Measurements from ENCODE around the gene PRPF40A.

PRPF40A gene

DNA sequence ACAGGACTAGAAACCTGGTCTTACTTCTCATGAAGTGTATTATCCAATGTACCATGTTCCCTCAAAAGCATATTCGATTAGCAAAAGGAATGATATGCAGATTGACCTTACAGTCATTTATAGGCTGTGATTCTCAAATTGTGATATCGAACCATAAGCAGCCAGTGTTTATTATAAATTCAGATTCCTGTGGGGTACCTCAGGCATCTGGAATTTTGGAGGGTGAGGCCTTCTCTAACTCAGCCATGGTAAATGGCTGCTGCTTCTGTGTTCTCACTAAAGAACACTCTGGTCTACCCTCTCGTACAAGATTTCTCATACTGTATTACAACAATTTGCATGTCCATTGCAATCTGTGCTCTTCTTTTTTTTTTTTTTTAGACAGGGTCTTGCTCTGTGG lies 84.5 kb downstream of the PRPF40A start:
- peaks cover 68% of the 10 kb centered on the region for H3K36me3 ChIP-seq (ENCODE audit: control insufficient read depth, insufficient read depth, low read length)
- H3K9ac ChIP-seq (ENCODE audit: low read depth, low read length): no peak overlapping the region
- no peaks in the 10 kb centered on the region for H3K9me3 ChIP-seq (ENCODE audit: control insufficient read depth, insufficient read depth, low read length)
- H3K4me3 ChIP-seq (ENCODE audit: low read depth, low read length): no peak overlapping the region
- H3K4me1 ChIP-seq (ENCODE audit: control insufficient read depth, insufficient read depth, low read length): no peaks in the 10 kb centered on the region
- no peaks in the 10 kb centered on the region for H3K27me3 ChIP-seq (ENCODE audit: control insufficient read depth, insufficient read depth, low read length)
- no peak overlapping the region for H3K27ac ChIP-seq (ENCODE audit: low read depth, low read length)

DNA sequence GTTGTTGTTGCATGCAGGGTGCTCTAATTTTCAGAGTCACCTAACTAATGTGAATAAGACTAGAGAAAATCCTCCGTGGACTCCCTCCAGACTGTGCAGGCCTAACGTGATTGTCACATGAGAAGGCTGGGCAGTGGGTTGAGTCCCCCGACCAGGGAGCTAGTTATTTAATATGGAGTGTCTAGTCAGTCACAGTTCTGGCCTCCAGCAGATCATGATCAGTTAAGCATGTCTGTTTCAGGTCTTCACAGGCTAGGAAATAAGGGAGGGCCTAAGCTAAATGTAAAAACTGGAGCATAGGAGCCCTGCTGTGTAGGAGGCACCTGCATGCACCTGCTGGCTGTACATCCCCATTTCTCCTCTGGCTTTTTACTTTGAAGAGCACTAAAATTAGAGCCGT lies 86.8 kb downstream of the PRPF40A start:
- Histone ChIP-seq H3K4me3 (ENCODE audit: low read depth, low read length) (no peak overlapping the region), H3K4me1 (ENCODE audit: control insufficient read depth, insufficient read depth, low read length) (no peaks in the 10 kb centered on the region), H3K27ac (ENCODE audit: low read depth, low read length) (no peak overlapping the region), H3K36me3 (ENCODE audit: control insufficient read depth, insufficient read depth, low read length) (peaks cover 61% of the 10 kb centered on the region), H3K27me3 (ENCODE audit: control insufficient read depth, insufficient read depth, low read length) (no peaks in the 10 kb centered on the region), H3K9me3 (ENCODE audit: control insufficient read depth, insufficient read depth, low read length) (no peaks in the 10 kb centered on the region), H3K9ac (ENCODE audit: low read depth, low read length) (no peak overlapping the region)

DNA sequence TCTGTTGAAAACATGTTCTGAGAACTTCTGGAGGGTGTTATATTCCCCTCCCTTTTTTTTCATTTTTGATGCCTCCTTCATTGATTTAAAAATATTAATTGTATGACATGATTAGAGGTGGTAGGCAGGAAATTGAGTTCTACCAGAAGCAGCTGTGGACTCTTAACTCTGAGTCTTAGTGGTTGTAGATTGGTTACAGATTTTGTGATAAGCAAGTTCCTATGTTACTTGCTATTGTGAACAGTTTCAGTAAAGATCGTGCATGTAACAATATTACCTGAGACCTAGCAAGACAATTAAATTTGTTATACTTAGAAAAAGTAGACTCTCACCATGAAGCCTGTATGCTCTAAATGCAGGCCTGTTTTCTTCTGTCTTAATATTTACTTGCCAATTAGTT lies 88.1 kb downstream of the PRPF40A start:
- no peak overlapping the region for H3K9ac ChIP-seq (ENCODE audit: low read depth, low read length)
- H3K27me3 ChIP-seq (ENCODE audit: control insufficient read depth, insufficient read depth, low read length): no peaks in the 10 kb centered on the region
- H3K4me3 ChIP-seq (ENCODE audit: low read depth, low read length): no peak overlapping the region
- peaks cover 71% of the 10 kb centered on the region for H3K36me3 ChIP-seq (ENCODE audit: control insufficient read depth, insufficient read depth, low read length)
- no peaks in the 10 kb centered on the region for H3K4me1 ChIP-seq (ENCODE audit: control insufficient read depth, insufficient read depth, low read length)
- no peak overlapping the region for H3K27ac ChIP-seq (ENCODE audit: low read depth, low read length)
- no peaks in the 10 kb centered on the region for H3K9me3 ChIP-seq (ENCODE audit: control insufficient read depth, insufficient read depth, low read length)

DNA sequence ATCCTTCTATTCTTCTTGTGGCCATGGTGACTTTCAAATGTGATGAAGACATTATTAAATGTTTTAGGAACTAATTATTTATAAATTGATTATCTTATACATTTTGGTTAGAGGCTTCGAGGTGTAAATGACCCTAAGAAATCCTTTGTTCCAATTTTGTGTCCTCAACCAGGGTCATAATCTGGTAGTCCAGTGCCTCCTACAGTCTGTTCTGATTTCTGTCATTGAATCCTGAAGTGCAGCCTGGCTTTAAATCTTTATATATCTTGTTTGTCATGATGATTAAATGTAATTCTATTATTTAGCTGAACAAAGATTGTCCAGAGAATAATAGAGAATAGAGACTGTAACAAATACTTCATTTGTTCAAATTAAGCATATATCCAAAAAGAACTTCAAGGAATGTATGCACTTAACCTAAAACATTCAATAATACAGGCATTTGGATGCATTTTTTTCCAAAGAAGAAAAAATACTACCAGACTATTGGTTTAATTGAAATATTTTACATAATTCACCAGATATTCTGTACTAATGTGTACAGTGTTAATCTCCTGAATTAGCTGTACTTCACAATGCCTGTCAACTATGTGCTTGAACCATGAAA lies 89.8 kb downstream of the PRPF40A start:
- Histone ChIP-seq H3K9me3 (ENCODE audit: control insufficient read depth, insufficient read depth, low read length) (no peaks in the 10 kb centered on the region), H3K4me3 (ENCODE audit: low read depth, low read length) (no peak overlapping the region), H3K4me1 (ENCODE audit: control insufficient read depth, insufficient read depth, low read length) (no peaks in the 10 kb centered on the region), H3K36me3 (ENCODE audit: control insufficient read depth, insufficient read depth, low read length) (peaks cover 59% of the 10 kb centered on the region), H3K27ac (ENCODE audit: low read depth, low read length) (no peak overlapping the region), H3K27me3 (ENCODE audit: control insufficient read depth, insufficient read depth, low read length) (no peaks in the 10 kb centered on the region), H3K9ac (ENCODE audit: low read depth, low read length) (no peak overlapping the region)

DNA sequence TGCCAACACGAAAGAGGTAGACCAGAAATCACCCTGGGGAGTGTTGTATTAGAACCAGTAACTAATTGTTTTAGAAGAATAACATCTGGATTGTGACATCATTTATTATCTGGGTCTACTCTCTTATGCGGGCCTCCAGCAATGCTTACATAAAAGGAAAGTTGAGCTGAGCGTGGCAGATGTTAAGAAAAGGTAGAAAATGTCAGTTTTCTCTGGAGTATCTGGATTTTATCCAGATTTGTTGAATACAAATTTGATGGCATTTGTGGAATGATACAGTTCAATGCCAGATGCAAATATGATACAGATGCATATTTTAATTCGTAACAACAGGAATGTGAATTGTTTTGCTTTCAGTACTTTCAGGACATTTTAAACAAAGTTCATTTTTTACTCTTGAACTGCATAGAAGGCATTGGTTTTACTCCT lies 90.3 kb downstream of the PRPF40A start:
- Histone ChIP-seq H3K9me3 (ENCODE audit: control insufficient read depth, insufficient read depth, low read length) (no peaks in the 10 kb centered on the region), H3K4me1 (ENCODE audit: control insufficient read depth, insufficient read depth, low read length) (no peaks in the 10 kb centered on the region), H3K4me3 (ENCODE audit: low read depth, low read length) (no peak overlapping the region), H3K36me3 (ENCODE audit: control insufficient read depth, insufficient read depth, low read length) (peaks cover 59% of the 10 kb centered on the region), H3K27me3 (ENCODE audit: control insufficient read depth, insufficient read depth, low read length) (no peaks in the 10 kb centered on the region), H3K9ac (ENCODE audit: low read depth, low read length) (no peak overlapping the region), H3K27ac (ENCODE audit: low read depth, low read length) (no peak overlapping the region)

DNA sequence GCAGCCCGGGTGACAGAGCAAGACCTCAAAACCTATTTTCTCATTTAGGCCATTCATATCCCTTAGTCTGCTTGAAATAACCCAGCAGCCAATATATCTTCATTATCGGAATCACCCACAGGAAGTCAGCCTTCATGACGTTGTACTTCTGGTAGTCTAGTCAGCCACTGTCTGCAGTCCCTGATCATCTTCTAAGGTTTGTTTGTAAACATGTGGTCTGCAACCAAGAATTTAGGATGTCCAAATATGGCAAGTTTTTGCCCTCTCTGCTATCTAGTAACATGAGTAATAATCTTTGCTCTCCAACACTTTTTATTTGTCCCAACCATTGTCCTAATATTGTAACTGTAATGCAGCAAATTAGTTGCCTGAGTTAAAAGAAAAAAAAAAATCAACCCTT lies 92.5 kb downstream of the PRPF40A start:
- H3K27ac ChIP-seq (ENCODE audit: low read depth, low read length): no peak overlapping the region
- H3K4me1 ChIP-seq (ENCODE audit: control insufficient read depth, insufficient read depth, low read length): no peaks in the 10 kb centered on the region
- H3K27me3 ChIP-seq (ENCODE audit: control insufficient read depth, insufficient read depth, low read length): no peaks in the 10 kb centered on the region
- H3K9ac ChIP-seq (ENCODE audit: low read depth, low read length): no peak overlapping the region
- H3K4me3 ChIP-seq (ENCODE audit: low read depth, low read length): no peak overlapping the region
- peaks cover 69% of the 10 kb centered on the region for H3K36me3 ChIP-seq (ENCODE audit: control insufficient read depth, insufficient read depth, low read length)
- no peaks in the 10 kb centered on the region for H3K9me3 ChIP-seq (ENCODE audit: control insufficient read depth, insufficient read depth, low read length)

DNA sequence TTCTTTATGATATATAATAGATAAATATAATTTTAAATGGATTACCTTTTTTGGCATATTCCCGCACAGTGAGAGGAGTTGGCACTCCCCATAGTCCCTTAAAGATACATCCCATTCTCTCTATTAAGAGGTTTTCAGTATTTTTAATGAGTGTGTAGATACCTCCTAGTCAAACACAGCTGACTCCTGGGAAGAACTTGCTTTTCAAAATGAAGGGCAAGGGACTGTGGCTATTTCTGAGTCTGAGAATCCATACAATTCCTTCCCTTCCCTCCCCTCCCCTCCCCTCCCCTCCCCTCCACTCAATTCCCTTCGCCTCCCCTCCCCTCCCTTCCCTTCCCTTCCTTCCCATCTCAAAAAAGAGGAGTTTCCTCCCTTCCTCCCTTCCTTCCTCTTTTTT lies 93.5 kb downstream of the PRPF40A start:
- Histone ChIP-seq H3K4me1 (ENCODE audit: control insufficient read depth, insufficient read depth, low read length) (no peaks in the 10 kb centered on the region), H3K9me3 (ENCODE audit: control insufficient read depth, insufficient read depth, low read length) (no peaks in the 10 kb centered on the region), H3K4me3 (ENCODE audit: low read depth, low read length) (no peak overlapping the region), H3K36me3 (ENCODE audit: control insufficient read depth, insufficient read depth, low read length) (peaks cover 66% of the 10 kb centered on the region), H3K9ac (ENCODE audit: low read depth, low read length) (no peak overlapping the region), H3K27me3 (ENCODE audit: control insufficient read depth, insufficient read depth, low read length) (no peaks in the 10 kb centered on the region), H3K27ac (ENCODE audit: low read depth, low read length) (no peak overlapping the region)

DNA sequence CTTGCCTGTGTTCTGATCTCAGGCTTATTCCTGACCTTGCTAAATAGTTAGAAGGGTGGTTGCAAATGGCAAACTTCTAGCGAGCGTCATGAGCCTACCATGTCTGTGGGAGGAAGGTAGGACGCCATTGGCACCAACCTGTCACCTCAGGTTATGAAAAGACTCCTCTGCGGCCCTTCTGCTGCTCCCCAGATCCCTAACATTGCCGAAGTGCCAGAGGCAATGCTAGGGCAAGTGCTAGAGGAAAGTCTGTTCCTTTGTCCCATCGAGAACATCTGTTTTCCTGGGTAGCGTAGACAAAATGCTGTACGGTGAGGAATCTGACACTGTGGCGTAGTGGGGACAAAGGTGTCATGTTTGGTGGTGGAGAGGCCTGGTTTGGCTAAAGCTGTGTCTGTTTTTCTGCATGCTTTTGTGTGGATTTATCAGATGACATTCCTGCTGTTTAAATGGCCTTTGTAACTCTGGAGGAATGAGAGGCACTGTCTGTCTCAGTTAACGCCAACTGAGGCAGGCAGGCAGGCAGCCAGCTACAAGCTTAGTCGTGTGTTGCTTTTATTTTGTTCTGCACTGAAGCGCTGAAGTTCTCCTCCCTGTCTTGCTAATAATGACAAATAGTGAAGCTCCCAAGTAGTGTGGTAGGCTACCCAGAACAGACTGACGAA lies 94.1 kb downstream of the PRPF40A start:
- Histone ChIP-seq H3K9me3 (ENCODE audit: control insufficient read depth, insufficient read depth, low read length) (no peaks in the 10 kb centered on the region), H3K27me3 (ENCODE audit: control insufficient read depth, insufficient read depth, low read length) (no peaks in the 10 kb centered on the region), H3K4me3 (ENCODE audit: low read depth, low read length) (no peak overlapping the region), H3K36me3 (ENCODE audit: control insufficient read depth, insufficient read depth, low read length) (peaks cover 66% of the 10 kb centered on the region), H3K27ac (ENCODE audit: low read depth, low read length) (no peak overlapping the region), H3K9ac (ENCODE audit: low read depth, low read length) (no peak overlapping the region), H3K4me1 (ENCODE audit: control insufficient read depth, insufficient read depth, low read length) (no peaks in the 10 kb centered on the region)

DNA sequence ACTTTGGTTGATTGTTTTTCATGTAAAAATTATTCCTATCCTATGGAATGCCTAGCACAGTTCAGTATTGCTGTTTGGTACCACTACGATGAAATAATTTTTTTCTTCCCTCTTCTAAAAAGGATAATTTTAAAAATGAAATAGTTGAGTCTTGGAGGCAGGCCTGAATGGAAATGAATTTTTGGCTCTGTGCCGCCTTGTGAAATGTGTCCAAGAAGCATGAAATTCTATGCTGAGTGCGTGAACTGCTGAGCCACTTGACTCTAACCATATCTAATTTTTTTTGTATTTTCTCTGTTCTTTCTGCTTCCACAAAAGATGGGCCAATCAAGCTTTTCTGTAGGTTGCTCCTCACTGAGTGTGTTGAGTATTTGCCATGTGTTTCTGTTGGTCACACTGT lies 95.0 kb downstream of the PRPF40A start:
- Histone ChIP-seq H3K9me3 (ENCODE audit: control insufficient read depth, insufficient read depth, low read length) (no peaks in the 10 kb centered on the region), H3K4me1 (ENCODE audit: control insufficient read depth, insufficient read depth, low read length) (no peaks in the 10 kb centered on the region), H3K27ac (ENCODE audit: low read depth, low read length) (no peak overlapping the region), H3K4me3 (ENCODE audit: low read depth, low read length) (no peak overlapping the region), H3K36me3 (ENCODE audit: control insufficient read depth, insufficient read depth, low read length) (peaks cover 71% of the 10 kb centered on the region), H3K9ac (ENCODE audit: low read depth, low read length) (no peak overlapping the region), H3K27me3 (ENCODE audit: control insufficient read depth, insufficient read depth, low read length) (no peaks in the 10 kb centered on the region)

DNA sequence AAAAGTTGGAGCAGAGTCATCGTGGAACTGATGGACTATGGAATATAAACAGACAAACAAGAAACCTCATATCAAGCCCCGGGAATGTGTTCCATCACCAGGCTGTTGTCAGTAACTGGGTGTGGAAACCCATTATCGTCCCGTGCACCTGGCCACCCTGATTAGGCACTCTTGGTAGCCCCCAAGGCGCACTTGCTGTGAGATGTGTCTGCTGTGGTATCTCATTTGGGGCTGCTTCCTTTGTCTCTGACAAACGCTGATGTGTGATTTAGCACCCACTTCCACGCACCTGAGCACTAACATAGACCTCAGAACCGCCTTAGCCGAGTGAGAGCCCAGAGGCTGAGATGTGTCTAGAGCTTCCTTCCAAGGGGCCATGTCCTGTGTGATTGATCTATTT lies 96.3 kb downstream of the PRPF40A start:
- no peak overlapping the region for H3K9ac ChIP-seq (ENCODE audit: low read depth, low read length)
- no peaks in the 10 kb centered on the region for H3K4me1 ChIP-seq (ENCODE audit: control insufficient read depth, insufficient read depth, low read length)
- no peaks in the 10 kb centered on the region for H3K9me3 ChIP-seq (ENCODE audit: control insufficient read depth, insufficient read depth, low read length)
- no peak overlapping the region for H3K27ac ChIP-seq (ENCODE audit: low read depth, low read length)
- no peak overlapping the region for H3K4me3 ChIP-seq (ENCODE audit: low read depth, low read length)
- peaks cover 72% of the 10 kb centered on the region for H3K36me3 ChIP-seq (ENCODE audit: control insufficient read depth, insufficient read depth, low read length)
- H3K27me3 ChIP-seq (ENCODE audit: control insufficient read depth, insufficient read depth, low read length): no peaks in the 10 kb centered on the region

DNA sequence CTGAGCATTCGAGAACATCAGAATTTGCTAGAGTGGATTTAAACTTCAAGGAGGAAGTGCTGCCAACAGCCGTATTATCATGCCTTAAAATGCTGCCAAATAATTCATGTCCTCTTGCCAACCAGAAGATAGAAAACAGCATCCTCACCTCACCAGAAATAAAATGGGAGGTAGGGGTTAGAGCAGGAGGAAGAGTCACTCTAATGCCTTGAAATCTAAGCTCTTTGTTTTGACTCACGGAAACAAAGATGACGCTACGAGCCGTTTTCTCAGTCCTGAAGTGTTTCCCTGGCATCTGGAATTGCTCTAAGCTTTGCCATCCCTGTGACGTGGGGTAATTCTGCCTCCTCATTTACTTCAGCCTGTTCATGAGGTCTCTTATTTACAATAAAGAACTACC lies 97.1 kb downstream of the PRPF40A start:
- Histone ChIP-seq H3K27me3 (ENCODE audit: control insufficient read depth, insufficient read depth, low read length) (no peaks in the 10 kb centered on the region), H3K9ac (ENCODE audit: low read depth, low read length) (no peak overlapping the region), H3K9me3 (ENCODE audit: control insufficient read depth, insufficient read depth, low read length) (no peaks in the 10 kb centered on the region), H3K27ac (ENCODE audit: low read depth, low read length) (no peak overlapping the region), H3K4me3 (ENCODE audit: low read depth, low read length) (no peak overlapping the region), H3K4me1 (ENCODE audit: control insufficient read depth, insufficient read depth, low read length) (no peaks in the 10 kb centered on the region), H3K36me3 (ENCODE audit: control insufficient read depth, insufficient read depth, low read length) (peaks cover 76% of the 10 kb centered on the region)

Data from HUES48 (cell line).